ENCODE measurements around the gene PIP4K2A.
"Not testable (repeated sequence)": the region's sequence is repeated elsewhere in the genome, so short reads cannot be mapped to it uniquely, and the experiment has no call there.

The PIP4K2A gene

DNA sequence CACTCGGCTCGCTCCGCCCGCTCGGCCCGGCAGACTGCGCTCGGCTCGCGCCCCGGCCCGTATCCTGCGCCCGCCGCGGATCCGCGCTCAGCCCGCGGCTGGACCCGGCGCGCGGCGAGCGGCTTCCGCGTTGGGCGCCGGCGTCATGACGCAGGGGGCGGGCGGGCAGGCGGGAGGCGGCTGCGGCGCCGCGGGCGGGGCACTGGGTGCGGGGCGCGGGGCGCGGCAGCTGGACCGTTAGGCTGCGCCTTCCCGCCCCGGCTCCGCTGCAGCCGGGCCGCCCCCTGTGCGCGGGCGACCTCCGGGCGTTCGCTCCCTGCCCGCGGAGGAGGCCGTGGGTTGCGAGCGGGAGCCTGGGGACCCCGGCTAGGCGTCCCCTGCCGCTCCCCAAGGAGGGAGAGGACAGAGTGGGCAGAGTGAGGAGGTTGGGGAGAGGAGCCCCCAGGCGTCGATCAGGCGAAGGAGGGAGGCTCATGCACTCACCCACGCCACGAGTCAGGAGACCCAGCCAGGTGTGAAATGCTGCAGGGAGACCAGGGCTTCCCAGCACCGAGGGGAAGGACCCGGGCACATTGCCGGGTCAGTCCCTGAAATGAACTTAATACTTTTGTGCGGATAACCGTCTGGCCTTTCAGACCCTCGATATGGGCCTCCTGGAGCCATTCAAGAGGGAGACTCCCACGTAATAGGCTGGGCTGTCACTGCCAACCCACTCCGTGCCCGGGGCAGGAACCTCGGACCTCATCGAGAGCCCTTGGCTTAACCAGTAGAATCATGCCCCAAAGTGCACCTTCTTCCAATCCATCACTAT lies at the start of gene PIP4K2A:
Gene PIP4K2A (minus strand): TSS at position 100 of the 811 bp plus-strand sequence. CDS start 252 bp downstream, outside the sequence.
- peak in 13 of 14 donors; percentile 15 to 86 (median 58) for DNase-seq

DNA sequence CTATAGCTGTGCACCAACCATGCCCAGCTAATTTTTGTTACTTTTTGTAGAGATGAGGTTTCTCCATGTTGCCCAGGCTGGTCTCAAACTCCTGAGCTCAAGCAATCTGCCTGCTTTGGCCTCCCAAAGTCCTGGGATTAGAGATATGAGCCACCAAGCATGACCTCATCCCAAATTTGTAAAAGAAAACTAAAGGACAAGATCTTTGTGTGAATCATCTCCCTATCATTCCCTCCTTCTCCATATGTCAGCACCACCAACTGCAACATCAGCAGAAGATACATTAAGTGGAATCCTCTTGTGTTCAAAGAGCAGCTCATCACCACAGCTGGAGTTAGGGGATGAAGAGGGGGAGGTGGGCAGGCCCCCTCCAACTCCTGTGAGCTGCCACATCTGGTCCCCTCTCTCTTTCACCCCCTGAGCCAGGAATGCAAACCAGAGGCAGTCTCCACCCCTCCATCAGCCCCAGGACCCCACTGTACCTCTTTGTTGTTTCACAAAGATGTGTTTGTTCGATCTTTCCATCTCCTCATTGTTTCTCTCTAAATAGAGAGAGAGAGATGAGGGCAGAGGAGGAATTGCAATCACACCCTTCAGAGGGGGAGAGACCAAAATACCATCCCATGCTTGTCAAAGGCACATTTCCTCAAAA lies 47.3 kb upstream of the PIP4K2A start:
- DNase-seq, result peak in 12 of 14 donors; percentile 5 to 59 (median 40)

DNA sequence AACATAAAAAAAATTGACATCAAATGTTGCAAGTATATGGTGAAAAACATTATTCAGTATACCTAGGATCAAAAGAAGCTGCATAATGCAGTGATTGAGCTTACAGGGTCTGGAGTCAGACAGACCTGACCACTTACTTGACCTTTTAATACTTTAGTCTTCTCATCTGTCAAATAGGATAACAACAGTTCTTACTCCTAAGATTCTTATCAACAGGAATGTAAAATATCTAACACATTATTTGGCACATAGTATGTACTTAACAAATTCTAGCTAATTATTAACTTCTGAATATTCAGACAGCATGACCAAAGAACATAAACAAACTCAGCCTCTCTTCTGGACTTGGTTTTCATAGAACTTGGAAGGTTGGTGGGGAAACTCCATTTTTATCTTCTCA lies 45.6 kb upstream of the PIP4K2A start:
- no peak for DNase-seq

DNA sequence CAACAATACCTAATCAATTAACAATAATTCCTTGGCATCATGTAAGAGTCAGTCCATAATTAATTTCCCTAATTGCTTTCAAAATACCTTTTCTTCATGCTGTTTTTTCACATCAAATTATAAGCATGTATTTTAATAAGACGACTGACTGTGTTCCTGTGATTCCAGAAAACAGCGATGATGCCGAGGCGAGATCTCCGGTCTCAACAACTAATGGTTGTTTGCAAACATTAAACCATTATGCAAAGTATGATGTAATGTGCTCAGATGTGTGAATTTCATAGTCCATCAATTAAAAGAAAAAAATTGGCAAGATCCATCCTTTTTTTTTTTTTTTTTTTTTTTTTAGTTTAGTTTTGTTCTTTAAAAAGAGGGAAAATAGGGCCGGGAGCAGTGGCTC lies 44.5 kb upstream of the PIP4K2A start:
- no peak for DNase-seq

DNA sequence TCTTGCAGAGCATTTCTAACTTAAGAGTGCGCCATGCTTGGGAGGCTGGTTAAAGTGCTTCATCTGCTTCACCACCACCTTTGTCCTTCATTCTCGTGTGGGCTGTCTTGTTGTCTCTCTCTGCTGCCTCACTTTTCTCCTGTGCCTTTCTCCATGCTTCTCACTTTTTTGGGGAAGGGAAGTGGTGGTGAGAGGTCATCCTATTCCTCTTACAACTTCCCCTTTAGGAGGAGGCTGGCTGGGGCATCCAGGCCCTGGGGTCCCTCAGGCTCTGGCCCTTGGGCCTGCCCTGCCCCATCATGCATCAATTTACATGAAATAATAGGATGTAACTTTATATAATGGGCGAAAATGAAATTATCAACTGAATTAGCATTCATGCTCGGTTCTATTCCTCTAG lies 39.9 kb upstream of the PIP4K2A start:
- DNase-seq, result no peak

DNA sequence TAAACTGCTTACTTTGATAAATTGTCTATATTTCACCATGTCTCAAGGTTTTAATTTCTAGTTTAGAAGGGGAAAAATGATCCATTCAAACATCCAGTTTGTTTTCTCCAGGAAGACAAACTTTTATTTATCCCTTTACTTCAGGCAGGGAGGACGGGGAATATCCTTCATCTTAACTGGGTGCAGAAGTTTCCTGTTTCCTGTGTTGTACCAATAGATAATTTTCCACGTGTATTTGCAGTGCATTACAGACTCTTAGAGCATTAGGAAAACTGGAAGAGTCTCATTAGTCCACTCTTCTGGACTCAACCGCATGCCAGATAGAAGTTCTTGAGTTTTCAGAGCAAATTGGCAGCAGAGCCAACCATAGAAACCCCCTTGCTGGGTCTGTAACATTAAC lies 39.4 kb upstream of the PIP4K2A start:
- DNase-seq, result no peak

DNA sequence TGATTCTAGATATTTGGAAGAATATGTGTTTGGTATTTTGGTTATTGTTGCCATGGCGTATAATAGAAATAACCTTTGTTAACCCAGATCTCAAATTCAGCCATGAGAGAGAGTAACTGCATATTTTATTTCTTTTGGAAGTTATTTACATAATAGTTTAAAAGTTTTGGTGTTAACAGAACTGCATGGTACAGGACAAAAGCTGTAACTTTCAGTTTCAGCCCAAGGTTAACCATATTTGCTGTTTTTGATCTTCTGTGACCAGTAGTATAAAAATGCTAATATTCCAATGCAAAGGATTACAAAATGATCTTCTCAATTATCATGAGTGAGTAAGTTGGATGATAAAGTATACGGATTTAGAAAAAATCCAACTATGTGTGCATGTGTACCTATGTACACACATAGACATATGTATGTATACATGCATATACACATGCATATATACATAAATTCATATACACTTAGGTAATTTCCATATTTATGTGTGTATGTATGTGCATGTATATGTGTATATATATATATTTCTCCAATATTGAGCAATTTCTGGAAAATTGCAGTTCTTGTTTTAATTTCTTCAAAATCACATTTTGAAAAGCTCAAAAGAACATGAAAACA lies 38.0 kb upstream of the PIP4K2A start:
- no peak for DNase-seq

DNA sequence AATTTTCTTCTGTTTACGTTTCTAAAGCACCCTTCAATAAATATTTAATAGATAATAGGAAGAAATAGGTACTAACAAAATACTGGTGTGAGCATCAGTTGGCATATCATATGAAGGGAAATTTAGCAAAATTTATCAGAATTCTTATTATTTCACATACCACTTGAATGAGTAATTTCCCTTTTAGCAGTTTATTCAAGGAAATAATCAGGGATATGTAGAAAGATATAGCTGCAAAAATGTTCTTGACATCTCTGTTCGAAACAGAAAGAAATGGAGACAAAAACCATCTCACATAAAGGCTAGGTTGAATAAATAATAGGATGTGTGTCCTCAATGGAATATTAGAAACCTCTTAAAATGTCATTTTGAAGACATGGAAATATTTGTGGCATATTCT lies 35.8 kb upstream of the PIP4K2A start:
- no peak for DNase-seq

DNA sequence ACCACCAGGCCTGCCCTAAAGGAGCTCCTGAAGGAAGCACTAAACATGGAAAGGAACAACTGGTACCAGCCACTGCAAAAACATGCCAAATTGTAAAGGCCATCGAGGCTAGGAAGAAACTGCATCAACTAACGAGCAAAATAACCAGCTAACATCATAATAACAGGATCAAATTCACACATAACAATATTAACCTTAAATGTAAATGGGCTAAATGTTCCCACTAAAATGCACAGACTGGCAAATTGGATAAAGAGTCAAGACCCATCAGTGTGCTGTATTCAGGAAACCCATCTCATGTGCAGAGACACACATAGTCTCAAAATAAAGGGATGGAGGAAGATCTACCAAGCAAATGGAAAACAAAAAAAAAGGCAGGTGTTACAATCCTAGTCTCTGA lies 30.5 kb upstream of the PIP4K2A start:
- not testable (repeated sequence) for DNase-seq

DNA sequence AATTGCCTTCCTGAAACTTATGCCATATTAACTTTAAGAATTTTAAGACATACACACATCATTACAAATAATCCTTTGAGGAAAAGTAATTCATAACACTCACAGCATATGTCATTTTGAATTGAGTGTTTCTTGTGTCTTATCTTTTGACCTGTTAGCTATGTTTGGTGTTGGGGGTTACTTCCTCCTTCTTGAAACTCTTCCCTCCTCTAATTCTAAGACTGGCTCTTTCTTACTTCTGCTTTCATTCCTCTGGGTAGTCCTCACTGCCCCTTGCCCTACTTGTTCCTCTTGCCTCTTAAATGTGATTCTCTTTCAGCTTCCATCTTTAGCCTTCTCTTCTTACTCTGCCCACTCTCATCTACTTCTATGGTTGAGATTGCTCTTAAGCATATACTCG lies 28.3 kb upstream of the PIP4K2A start:
- DNase-seq, result no peak

DNA sequence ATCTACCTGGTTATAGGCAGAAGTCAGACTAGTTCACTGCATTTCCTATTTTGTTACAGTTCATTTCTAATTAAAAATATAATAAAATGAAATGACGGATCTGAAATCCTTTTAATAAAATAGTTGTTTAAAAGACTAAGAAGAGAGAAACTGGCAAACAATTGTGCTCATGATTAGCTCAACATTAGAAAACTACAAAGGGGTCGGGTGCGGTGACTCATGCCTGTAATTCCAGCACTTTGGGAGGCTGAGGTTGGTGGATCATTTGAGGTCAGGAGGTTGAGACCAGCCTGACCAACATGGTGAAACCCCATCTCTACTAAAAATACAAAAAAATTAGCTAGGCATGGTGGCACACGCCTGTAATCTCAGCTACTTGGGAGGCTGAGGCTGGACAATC lies 27.3 kb upstream of the PIP4K2A start:
- DNase-seq, result not testable (repeated sequence)

DNA sequence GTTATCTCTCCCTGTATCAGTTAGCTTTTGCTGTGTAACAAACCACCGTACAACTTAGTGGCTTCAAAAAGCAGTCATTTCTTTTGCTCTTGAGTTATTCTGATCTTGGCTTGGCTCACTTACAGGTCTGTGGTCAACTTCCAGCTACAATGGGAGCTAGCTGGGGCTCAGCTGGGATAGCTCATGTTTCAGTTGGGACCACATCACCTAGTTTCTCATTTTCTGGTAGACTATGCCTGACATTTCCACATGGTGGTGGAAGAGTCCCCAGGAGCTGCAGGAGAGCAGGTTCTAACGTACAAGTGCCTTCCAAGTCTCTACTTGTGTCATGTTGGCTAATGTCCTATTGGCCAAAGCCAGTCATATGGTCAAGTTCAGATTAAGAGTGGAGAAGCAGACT lies 25.8 kb upstream of the PIP4K2A start:
- no peak for DNase-seq

DNA sequence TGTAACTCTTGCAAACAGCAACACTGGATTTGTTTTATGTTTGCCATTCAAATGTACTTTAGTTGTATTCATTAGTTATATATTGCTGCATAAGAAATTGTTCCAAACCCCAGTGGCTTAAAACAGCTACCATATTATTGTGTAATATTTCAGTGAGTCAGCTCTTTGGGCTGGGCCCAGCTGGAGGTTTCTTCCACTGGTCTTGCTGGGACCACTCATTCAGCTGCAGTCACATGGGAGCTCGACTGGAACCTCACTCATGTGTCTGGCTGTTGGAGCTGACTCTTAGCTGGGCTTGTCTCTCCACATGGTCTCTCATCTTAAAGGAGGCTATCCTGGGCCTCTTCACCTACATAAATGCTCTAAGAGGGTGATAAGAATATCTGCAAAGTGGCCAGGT lies 23.2 kb upstream of the PIP4K2A start:
- DNase-seq, result no peak

DNA sequence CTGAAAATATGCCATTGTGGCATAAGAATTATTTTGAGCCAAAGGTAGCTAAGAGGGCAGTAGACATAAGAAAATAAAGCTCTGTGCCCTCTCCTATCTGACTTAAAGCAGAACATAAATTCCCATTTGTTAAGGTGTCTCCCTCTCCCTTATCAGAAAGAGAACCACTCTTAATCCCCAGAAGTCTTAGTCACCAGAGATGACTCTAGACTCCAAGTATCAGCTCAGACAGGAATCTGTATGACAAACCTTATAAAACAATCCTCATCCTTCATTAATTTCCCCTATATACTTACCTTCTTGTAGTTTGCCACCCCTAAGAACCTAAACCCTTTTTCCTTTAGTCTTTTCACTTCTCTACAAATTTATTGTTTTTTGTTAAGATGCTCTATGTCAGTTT lies 21.8 kb upstream of the PIP4K2A start:
- DNase-seq, result no peak

DNA sequence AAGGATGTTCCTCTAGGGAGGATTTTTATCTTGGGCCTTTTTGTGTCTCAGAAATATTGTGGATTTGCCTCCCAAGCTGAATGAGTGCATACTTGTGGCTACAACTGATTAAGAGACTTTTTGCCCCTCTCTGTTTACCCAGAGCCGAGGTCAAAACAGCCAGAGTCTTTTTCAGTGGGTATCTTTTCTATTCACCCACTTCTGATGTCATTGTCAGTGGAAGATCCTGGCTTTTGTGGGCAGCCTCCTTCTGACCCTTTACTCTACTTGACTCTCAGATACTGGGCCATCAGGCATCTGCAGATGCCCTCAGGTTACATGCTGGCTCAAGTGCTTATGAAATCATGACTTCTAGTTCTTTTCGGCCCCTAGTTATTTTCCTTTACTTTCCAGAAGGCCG lies 19.6 kb upstream of the PIP4K2A start:
- DNase-seq, result no peak

DNA sequence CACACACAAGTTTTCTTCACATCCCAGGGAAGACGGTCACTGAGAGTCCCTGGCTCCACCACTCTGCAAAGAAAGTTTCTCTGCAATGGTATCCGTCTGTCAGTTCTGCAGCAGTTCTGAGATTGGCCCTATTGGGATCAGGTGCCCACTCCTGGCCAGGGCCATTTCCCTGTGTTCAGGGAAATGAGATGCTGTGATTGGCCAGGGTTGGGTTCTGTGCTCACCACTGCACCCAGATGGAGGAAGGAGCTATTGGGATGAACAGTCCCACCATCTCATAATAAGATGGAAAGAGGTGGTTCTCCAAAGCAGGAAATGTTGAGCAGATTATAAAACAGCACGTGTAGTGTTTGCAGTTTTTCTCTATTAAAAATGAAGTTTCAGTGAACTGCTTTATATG lies 13.3 kb upstream of the PIP4K2A start:
- no peak for DNase-seq

DNA sequence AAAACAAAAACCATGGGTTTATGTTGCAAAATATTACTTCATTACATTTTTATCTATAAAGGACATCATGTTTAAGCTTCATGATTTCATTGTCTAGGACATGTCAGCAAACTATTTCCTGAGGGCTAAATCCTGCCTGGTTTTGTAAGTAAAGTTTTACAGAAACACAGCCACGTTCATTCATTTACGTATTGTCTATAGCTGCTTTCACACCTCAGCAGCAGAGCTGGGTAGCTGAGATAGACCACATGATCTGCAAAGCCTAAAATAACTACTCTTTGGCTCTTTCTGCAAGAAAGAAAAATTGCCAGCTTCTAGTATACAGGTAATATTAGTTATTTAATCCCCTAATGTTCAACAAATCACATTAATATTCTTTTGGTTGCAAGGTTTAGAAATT lies 12.7 kb upstream of the PIP4K2A start:
- no peak for DNase-seq

DNA sequence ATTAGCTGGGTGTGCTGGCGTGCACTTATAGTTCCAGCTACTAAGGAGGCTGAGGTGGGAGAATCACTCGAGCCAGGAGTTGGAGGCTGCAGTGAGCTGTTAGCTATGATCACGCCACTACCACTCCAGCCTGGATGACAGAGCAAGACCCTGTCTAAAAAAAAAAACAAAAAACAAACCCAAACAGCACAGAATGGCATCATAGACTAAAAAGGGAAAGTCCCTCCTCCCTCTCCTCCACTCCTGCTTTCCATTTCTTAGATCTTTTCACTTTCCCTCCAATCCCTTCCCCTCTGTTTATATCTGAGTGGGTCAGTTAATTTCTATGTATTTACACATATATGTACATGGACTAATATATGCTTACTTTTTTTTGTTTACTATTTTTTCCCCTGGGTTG lies 10.4 kb upstream of the PIP4K2A start:
- DNase-seq, result no peak

DNA sequence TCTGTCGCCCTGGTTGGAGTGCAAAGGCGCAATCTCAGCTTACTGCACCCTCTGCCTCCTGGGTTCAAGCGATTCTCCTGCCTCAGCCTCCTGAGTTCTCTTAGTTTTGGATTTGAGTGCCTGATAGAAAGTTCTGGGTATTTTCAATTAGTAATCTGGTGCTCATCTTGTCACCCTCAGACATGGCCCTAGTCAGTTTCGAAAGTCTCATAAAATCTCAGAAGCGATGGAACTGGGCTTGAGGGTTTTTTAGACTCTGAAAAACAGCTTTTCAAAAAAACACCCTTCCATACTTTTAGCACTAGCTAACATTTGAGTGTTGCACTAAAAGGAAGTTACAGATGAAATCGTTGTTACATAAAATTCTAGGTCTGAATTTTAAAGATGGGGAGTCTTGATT lies 9.4 kb upstream of the PIP4K2A start:
- no peak for DNase-seq

DNA sequence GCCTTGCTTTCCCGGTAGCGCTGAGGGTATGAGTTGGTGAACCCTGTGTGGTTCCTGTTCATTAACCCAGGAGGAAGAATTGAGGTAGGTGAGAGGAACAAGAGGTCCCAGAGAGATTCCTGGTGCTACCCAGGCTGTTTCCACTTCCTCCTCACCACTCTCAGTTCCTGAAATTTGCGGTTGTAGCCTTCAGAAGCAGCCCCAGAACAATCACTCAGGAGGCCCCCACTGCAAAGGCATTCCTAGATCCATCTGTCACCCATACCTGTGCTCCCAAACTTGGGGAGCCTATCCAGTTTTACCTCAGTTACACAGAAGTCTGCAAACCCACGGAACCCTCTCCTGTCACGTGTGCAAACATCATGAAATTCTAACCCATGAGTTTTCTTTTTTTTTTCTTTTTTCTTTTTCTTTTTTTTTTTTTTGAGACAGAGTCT lies 9.0 kb upstream of the PIP4K2A start:
- DNase-seq, result peak in 2 of 14 donors; percentile 20 to 30

DNA sequence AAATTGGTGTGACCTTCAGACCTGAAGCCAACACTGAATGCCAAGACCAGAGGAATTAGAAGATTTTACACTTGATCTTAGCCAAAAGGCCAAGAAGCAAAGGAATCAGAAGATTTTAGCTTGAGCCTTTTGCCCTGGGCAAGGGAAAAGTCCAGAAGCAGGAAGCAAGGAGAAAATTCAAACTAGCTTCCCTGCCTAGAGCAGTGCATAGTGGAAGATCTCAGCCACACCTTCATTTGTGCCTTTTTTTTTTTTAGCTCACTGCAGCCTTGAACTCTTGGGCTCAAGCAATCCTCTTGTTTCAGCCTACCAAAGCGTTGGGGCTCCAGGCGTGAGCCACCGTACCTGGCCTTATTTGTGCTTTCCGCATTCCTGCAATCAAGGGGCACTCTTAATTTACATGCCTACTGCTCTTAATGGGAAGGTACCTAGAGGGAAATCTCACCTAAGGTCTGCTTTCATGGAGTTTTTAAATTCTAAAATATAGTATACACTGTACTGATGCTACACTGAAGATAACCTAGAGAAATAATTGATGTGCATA lies 8.3 kb upstream of the PIP4K2A start:
- no peak for DNase-seq

DNA sequence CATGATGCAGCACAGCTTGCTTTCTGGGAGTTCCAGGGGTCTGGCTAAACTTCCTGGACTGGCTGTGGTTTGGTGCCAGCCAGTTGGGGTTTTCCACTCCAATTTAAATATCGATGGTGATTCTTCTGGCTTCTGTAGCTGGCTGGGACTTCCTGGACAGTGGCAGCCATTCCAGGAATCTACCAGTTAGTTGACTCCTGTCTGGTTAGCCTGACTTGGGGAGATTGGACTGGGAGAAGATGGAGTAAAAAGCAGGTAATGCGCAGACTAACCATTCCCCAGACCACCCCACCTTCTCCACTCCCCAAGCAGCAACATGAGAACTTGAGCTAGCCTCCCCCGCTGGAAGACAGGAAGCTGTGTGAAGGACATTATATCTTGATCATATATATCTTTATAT lies 6.3 kb upstream of the PIP4K2A start:
- no peak for DNase-seq

DNA sequence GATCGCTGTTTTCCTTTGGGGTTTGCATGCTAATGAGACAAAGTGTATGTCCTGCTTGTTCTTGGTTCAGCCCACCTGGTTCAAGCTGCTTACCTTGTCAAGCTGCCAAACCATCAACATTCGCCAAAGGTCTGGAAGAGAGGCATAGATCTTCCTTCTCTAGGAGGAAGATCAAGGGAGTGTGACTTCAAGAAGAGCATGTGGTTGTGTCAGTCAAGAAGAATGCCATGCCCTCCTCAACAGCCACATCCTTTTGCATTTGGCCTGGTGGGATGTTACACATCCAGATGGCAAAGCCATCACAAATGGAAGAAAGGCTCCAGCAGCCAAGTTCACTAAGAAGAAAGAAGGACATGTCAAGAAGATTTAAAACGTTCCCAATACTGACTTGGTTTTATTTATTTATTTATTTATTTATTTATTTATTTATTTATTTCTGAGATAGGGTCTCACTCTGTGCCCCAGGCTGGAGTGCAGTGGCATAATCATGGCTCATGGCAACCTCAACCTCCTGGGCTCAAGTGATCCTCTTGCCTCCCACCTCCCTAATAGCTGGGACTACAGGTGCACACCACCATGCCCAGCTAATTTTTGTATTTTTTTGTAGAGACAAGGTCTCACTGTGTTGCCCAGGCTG lies 5.1 kb upstream of the PIP4K2A start:
- DNase-seq, result no peak

Data from C1 segment of cervical spinal cord (tissue), 14 donors.